Neural cell (in vitro differentiated cells): ENCODE measurements around the gene ZNF418. TPM values are rescaled to one million over a fixed set of nuclear protein-coding genes. Genes with fewer than 3 reads are reported as not detected.

Source experiments
- H2AFZ ChIP-seq: fragments of 200-600, 300-800 bp; sonication (generic), shearing (Covaris generic); 2 replicates; pipeline ENCODE4 v1.6.0; 2014; ENCODE audit warnings: low read depth, mild to moderate bottlenecking, antibody characterized with exemption, low read length, moderate library complexity
- H3F3A ChIP-seq: fragments of 200-600 bp; shearing (Covaris generic); 2 replicates; pipeline ENCODE4 v1.6.1; 2016; ENCODE audit warnings: mild to moderate bottlenecking, moderate library complexity, mixed read lengths, antibody characterized with exemption, low read length; ENCODE audit not compliant: insufficient read depth, poor library complexity, severe bottlenecking
- H3K27ac ChIP-seq: fragments of 200-600, 300-800 bp; sonication (generic), shearing (Covaris generic); 2 replicates; pipeline ENCODE4 v1.5.1; 2014; ENCODE audit warnings: mild to moderate bottlenecking, low read length, moderate library complexity
- H3K27me3 ChIP-seq: fragments of 300-800, 200-600 bp; sonication (generic), shearing (Covaris generic); 2 replicates; pipeline ENCODE4 v1.6.0; 2014; ENCODE audit warnings: mild to moderate bottlenecking, low read depth, low read length, moderate library complexity; ENCODE audit not compliant: insufficient read depth
- H3K36me3 ChIP-seq: fragments of 300-800, 200-600 bp; sonication (generic), shearing (Covaris generic); 2 replicates; pipeline ENCODE4 v1.5.1; 2014; ENCODE audit warnings: mild to moderate bottlenecking, antibody characterized with exemption, low read length, moderate library complexity; ENCODE audit not compliant: insufficient read depth
- H3K4me2 ChIP-seq: fragments of 300-800, 200-600 bp; sonication (generic), shearing (Covaris generic); 2 replicates; pipeline ENCODE4 v1.6.0; 2014; ENCODE audit warnings: mild to moderate bottlenecking, low read length
- H3K4me3 ChIP-seq: fragments of 300-800, 200-600 bp; sonication (generic), shearing (Covaris generic); 2 replicates; pipeline ENCODE4 v1.5.1; 2014; ENCODE audit warnings: mild to moderate bottlenecking, low read length, moderate library complexity
- H3K79me2 ChIP-seq: fragments of 200-600 bp; shearing (Covaris generic); replicated peaks from 2 replicates; pipeline ENCODE4 v1.6.0; 2014; ENCODE audit warnings: mild to moderate bottlenecking, low read length, moderate library complexity; ENCODE audit not compliant: insufficient read depth
- H3K9ac ChIP-seq: fragments of 300-800, 200-600 bp; sonication (generic), shearing (Covaris generic); 2 replicates; pipeline ENCODE4 v1.6.1; 2016; ENCODE audit warnings: mild to moderate bottlenecking, low read length, mixed read lengths
- H3K9me2 ChIP-seq: fragments of 200-600 bp; shearing (Covaris generic); 2 replicates; pipeline ENCODE4 v1.6.1; 2016; ENCODE audit warnings: mild to moderate bottlenecking, low read length, mixed read lengths; ENCODE audit not compliant: insufficient read depth
- H3K9me3 ChIP-seq: fragments of 200-600, 300-800 bp; sonication (generic), shearing (Covaris generic); 2 replicates; pipeline ENCODE4 v1.6.1; 2016; ENCODE audit warnings: mild to moderate bottlenecking, mixed run types, low read length, moderate library complexity, mixed read lengths
- H4K20me1 ChIP-seq: fragments of 200-600 bp; shearing (Covaris generic); 2 replicates; pipeline ENCODE4 v1.6.1; 2016; ENCODE audit warnings: mild to moderate bottlenecking, mixed run types; ENCODE audit not compliant: insufficient read depth
- CTCF ChIP-seq: fragments of 450-650 bp; IDR thresholded peaks from 2 replicates; pipeline ENCODE4 v1.5.1; 2014; ENCODE audit warnings: antibody characterized with exemption, mild to moderate bottlenecking, moderate library complexity; ENCODE audit not compliant: poor library complexity, severe bottlenecking
- EP300 ChIP-seq: fragments of 450-650 bp; conservative IDR thresholded peaks from 2 replicates; pipeline ENCODE4 v1.6.1; 2014; ENCODE audit warnings: antibody characterized with exemption, mild to moderate bottlenecking, moderate library complexity; ENCODE audit not compliant: poor library complexity, severe bottlenecking
- EZH2 ChIP-seq: fragments of 200-600, 300-800 bp; shearing (Covaris generic), sonication (generic); IDR thresholded peaks from 2 replicates; pipeline ENCODE4 v1.6.1; 2014; ENCODE audit warnings: antibody characterized with exemption, low read length, borderline replicate concordance, mild to moderate bottlenecking; ENCODE audit not compliant: insufficient read depth, poor library complexity, severe bottlenecking
- MXI1 ChIP-seq: fragments of 450-650 bp; conservative IDR thresholded peaks from 2 replicates; pipeline ENCODE4 v1.6.1; 2014; ENCODE audit warnings: antibody characterized with exemption, mild to moderate bottlenecking; ENCODE audit not compliant: poor library complexity, severe bottlenecking
- POLR2AphosphoS5 ChIP-seq: IDR thresholded peaks from 2 replicates; pipeline ENCODE4 v1.6.1; 2012
- RAD21 ChIP-seq: fragments of 450-650 bp; conservative IDR thresholded peaks from 2 replicates; pipeline ENCODE4 v1.6.1; 2014; ENCODE audit warnings: antibody characterized with exemption, mild to moderate bottlenecking, moderate library complexity
- REST ChIP-seq: IDR thresholded peaks from 2 replicates; pipeline ENCODE4 v1.6.1; 2012; ENCODE audit warnings: borderline replicate concordance
- SMC3 ChIP-seq: fragments of 450-650 bp; conservative IDR thresholded peaks from 2 replicates; pipeline ENCODE4 v1.6.1; 2014; ENCODE audit warnings: antibody characterized with exemption, mild to moderate bottlenecking, moderate library complexity; ENCODE audit not compliant: poor library complexity
- TAF1 ChIP-seq: IDR thresholded peaks from 2 replicates; pipeline ENCODE4 v1.6.1; 2012; ENCODE audit warnings: low read depth
- polyA minus RNA-seq: library from RNA; depleted of rRNA, polyadenylated mRNA; stranded (reverse); fragments of >200 nt; gene quantifications from 2 replicates; pipeline ENCODE4 v1.2.3, GENCODE V29; 2014
- polyA plus RNA-seq: library from polyadenylated mRNA; depleted of rRNA; stranded (reverse); fragments of >200 nt; gene quantifications from 2 replicates; pipeline ENCODE4 v1.2.3, GENCODE V29; 2014

Gene ZNF418
- polyA plus RNA-seq (19.7 and 27.6 TPM in 2 replicates), polyA minus RNA-seq (53.1 and 61.6 TPM in 2 replicates)

GRCh38 chr19:57934820-57935665 lies at the start of gene ZNF418:
ZNF418 (minus strand) TSS chr19:57935402; CDS start chr19:57933822, 1,580 bp downstream.
- Histone ChIP-seq H3K27me3 (no peaks in the 10 kb centered on the region), H4K20me1 (no peaks in the 10 kb centered on the region), H3K4me2 (peak within 1 kb of the TSS; percentile 65), H3K79me2 (peaks cover 22% of the 10 kb centered on the region), H3K36me3 (peaks cover 19% of the 10 kb centered on the region), H3K4me3 (peak within 1 kb of the TSS; percentile 94), H3K9me3 (peaks cover 29% of the 10 kb centered on the region), H3K9ac (peak within 1 kb of the TSS; percentile 89), H3K27ac (peak within 1 kb of the TSS; percentile 85), H2AFZ (peak within 1 kb of the TSS; percentile 96), H3F3A (no peaks in the 10 kb centered on the region), H3K9me2 (no peaks in the 10 kb centered on the region)
- TF ChIP-seq POLR2AphosphoS5 (peak; percentile 81), REST (peak; percentile 77), CTCF (peak; percentile 35), SMC3 (peak; percentile 51), EZH2 (no peak), RAD21 (peak; percentile 29), MXI1 (peak; percentile 66), EP300 (peak; percentile 33), TAF1 (peak; percentile 73)

GRCh38 chr19:57978586-57979289 lies 43.5 kb upstream of the ZNF418 start:
- Histone ChIP-seq H3K4me2 (no peak overlapping the region), H4K20me1 (no peaks in the 10 kb centered on the region), H3K27ac (no peak overlapping the region), H3K79me2 (peaks cover 3% of the 10 kb centered on the region), H3K9ac (no peak overlapping the region), H3K27me3 (no peaks in the 10 kb centered on the region), H3F3A (no peaks in the 10 kb centered on the region), H3K36me3 (peaks cover 95% of the 10 kb centered on the region), H2AFZ (no peak overlapping the region), H3K9me3 (peaks cover 90% of the 10 kb centered on the region), H3K4me3 (no peak overlapping the region), H3K9me2 (no peaks in the 10 kb centered on the region)
- TF ChIP-seq CTCF (no peak), POLR2AphosphoS5 (no peak), MXI1 (no peak), RAD21 (no peak), EZH2 (no peak), REST (no peak), TAF1 (no peak), EP300 (no peak), SMC3 (no peak)
